CD4-positive, alpha-beta T cell treated with Interleukin-6 for 4 hours (primary cell): ENCODE data around the gene BICRA.
"Not testable (repeated sequence)": the region's sequence is repeated elsewhere in the genome, so short reads cannot be mapped to it uniquely, and the experiment has no call there.

Experiments
- DNase-seq: peaks from one replicate; pipeline ENCODE4 v3.0.0-alpha.2; 2020; ENCODE audit warnings: mixed read lengths

BICRA gene

DNA sequence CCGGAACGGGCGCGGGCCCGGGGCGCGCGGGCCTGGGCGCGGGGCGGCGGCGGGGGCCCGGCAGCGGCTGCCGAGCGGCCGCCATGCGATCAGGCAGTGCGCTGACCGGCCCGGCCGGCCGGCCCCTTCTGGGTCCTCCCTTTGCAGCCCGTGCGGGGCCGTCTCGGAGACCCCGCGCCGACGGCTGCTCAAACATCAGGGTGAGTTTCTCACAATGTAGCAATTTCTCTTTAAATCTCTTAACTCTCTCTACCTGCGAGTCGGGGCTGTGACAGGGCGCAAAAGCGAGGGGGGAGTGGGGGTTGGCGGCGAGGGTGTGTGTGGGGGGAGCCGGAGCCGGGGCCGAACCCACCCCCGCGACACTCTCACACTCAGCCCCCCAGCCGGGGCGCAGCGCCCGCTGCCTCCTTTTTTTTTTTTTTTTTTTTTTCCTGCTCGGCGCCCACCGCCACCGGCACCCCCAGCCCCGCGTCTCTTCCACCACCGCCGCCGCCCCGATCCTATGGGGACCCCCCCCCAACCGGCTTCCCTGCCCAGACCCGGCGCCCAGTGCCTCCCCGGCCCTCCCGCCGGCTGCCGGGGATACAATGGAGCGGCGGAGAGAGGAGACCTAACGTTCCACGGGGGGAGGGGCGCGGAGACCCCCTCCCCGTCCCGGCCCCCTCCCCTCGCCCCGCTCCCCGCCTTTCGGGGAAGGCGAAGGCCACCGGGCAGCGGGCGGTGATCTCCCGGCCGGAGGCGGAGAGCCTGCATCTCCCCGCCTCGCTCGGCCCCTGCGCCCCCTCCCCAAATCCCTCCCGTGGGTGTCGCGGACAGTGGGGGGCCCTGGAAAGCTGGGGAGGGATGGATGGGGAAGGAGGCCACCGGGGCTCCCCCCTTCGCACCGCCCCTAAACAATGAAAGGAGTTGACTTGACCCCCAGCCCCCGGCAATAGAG is at the start of gene BICRA:
TSS of gene BICRA (plus strand) at position 166 of the 937 bp plus-strand sequence. CDS start 64,441 bp downstream, outside the sequence.
- DNase-seq = peak; percentile 84

DNA sequence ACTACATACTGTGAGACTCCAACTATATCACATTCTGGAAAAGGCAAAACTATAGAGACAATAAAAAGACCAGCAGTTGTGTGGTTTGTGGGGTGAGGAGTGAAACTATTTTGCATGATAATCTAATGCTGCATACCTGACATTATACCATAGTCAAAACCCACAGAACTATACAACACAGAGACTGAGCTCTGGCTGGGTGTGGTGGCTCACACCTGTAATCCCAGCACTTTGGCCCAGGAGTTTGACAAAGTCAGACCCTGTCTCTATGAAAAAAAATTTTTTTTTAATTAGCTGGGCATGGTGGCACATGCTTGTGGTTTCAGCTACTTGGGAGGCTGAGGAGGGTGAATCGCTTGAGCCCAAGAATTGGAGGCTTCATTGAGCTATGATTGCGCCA is 47.9 kb upstream of the BICRA start:
- no peak for DNase-seq

DNA sequence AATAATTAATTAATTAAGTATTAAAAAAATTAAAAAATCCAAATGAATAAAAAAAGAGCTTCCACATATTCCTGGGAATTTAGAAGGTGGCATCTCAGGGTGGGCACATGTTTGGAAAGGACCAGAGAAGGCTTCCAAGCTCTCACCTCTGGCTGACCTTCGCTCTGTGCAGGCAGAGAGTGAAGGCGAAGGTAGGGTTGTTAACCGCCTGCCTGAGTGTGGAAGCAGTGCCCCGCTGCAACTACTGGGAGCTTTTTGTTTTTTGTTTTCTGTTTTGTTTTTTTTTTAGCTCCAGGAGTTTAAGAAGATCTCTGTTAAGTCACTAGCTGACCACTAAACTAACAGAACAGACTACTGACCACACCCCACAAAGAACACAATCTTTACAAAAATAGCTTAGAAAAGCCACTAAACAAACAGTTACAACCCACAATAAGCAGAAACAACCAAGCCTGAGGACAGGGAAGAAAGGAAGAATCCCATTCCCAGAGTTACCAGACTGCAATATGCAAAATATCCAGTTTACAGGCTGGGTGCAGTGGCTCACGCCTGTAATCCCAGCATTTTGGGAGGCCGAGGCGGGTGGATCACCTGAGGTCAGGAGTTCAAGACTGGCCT is 47.4 kb upstream of the BICRA start:
- no peak for DNase-seq

DNA sequence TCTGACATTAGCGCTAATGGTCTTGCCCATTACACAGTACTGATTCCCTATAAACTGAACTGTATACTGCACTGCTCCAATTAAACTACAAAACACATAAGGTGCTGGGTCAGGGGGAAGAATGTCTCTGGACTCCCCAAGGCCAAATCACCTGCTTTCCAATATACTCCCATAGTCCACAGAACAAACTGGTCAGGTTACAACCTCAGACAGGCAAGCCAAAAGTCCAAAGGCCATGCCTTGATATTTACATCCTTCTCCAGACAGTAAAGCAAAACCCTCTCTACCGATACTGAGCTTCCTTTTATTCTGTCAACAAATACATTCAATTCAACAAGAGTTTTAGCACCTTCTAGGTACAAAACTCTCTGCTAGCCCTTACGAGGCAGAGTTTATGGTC is 44.9 kb upstream of the BICRA start:
- no peak for DNase-seq

DNA sequence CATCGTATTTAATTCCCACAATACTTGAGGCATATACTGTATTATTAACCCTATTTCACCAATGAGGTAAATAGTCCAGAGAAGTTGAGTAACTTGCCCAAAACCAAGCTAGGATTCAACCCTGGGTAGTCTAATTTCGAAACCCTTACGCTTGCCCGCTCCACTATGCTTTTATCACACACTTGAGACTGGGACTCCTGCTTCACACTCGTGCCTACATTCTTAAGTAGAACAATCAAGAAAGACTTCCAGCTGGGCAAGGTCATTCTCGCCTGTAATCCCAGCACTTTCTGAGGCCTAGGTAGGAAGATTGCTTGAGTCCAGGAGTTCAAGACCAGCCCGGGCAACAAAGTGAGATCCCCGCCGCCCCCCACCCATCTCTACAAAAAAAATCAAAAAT is 39.6 kb upstream of the BICRA start:
- DNase-seq = no peak

DNA sequence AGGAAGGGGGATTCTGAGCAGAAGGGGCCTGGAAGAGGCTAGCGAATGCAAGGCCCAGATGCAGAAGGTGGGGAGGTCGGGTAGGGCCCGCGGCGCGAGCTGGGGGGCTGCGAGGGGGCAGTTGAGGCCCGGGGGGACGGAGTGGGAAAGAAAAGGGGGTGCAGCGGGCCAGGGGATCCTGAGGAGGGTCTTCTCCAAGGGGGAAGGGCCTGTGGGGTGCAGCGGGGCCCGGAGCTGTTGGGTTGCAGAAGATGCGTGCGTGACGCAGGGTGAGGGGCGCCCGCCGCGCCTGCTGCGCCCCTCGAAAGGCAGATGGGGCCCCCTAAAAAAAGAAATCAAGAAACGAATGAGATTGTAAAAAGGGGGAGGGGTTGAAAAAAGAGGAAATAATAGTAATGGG is 36.3 kb upstream of the BICRA start:
- no peak for DNase-seq

DNA sequence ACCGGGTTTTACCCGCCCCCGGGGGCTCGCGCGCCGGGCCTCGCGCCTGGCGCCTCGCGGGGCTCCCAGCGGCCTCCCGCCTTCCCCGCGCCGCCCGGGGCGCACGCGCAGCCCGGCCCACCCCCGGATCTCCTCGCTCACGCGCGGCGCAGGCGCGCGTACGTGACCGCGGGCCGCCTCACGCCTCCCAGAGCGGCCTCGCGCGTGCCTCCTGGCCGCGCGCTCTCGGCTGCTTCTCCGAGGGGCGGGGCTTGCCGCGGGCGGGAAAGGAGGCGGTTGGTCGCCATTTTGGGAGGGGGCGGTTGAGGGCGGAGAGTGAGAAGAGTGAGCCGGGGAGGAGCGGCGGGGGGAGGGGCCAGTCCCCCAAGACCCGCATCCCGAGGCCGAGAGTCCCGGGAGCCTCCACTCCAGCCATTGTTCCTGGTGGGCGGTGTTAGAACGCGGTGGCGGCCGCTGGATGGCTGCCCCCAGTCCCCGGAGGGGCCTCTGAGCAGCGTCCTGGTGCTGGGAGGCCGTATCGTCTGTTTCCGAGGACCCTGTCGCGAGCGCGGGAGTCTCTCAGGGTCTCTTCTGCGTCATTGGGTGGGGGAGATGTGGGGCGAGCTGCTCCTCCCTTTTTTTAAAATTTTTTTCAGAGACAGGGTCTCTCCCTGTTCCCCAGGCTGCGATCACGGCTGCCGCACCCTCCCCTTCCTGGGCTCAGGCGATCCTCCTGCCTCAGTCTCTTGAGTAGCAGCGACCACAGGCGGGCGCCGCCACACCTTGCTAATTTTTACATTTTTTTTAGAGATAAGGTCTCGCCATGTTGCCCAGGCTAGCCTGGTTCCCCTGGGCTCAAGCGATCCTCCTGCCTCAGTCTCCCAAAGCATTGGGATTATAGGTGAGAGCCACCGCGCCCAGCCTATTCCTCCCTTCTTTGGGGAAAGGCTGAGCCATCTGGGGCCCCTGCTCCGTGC is 35.6 kb upstream of the BICRA start, which contains the start of gene ZNF541:
TSS of gene ZNF541 (minus strand) at position 78 of the 956 bp plus-strand sequence. CDS start 17,292 bp downstream, outside the sequence.
- peak; percentile 93 for DNase-seq

DNA sequence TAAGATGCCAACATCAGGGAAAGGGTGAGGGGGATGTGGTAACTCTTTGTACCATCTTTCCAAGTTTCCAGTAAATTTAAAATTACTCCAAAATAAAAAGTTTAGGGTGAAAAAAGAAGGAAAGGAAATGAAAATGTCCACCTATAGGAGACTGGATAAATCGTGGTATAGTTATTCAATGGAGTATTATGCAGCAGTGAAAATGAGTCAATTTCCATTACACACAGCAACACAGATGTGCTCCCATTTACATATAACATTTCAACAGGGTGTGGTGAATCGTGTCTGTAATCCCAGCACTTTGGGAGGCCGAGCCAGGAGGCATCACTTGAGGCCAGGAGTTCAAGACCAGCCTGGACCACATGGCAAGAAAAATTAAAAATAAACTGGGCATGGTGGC is 28.5 kb upstream of the BICRA start:
- DNase-seq = no peak

DNA sequence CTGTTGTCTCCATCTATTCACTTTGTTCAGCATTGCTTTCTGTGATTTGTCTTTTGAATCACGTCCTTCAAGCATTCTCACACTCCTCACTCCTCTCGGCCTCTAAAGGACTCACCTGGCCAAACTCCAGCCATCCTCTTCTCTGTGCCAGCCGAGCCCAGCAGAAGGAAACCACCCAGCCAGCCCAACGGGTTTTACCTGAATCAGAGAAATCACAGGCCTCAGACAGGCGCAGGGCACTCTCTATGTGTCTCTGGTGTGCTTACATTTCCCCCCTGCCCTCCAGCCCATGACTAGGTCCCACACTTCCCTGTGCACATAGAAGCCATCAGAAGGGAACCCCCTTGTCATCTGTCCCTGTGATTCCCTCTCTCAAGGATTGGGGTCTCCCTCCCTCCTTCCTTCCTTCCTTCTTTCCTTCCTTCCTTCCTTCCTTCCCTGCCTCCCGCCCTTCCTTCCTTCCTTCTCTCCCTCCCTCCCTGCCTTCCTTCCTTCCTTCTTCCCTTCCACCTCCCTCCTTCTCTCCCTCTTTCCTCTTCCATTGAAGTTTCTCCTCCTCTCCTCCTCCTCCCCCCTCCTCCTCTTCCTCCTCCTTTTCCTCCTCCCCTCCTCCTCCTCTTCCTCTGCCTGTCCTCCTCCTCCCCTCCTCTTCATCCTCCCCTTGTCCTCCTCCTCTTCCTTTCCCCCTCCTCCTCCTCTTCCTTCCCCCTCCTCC is 27.2 kb upstream of the BICRA start:
- peak; percentile 25 for DNase-seq

DNA sequence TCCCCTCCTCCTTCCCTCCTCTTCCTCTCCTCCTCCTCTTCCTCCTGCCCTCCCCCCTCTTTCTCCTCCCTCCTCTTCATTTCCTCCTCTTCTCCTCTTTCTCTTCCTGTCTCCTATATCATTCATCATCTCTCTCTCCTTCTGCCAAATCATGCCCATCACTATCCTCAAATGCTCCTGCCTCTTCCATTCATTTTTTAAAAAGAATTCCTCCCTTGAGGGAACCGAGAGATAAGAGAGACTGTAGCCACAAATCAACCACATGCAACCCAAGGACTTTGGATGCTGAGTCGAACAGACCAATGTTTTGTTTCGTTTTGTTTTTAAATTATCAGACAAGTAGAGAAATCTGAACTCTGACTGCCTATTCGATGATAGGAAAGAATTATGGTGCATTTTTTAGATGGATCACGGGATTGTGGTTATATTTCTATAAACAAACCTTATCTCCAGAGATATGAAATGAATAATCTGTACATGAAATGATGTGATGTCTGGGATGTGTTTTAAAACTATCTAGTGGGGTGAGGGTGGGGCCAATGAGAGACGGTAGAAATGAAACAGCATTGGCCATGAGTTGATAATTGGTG is 26.5 kb upstream of the BICRA start:
- DNase-seq = no peak

DNA sequence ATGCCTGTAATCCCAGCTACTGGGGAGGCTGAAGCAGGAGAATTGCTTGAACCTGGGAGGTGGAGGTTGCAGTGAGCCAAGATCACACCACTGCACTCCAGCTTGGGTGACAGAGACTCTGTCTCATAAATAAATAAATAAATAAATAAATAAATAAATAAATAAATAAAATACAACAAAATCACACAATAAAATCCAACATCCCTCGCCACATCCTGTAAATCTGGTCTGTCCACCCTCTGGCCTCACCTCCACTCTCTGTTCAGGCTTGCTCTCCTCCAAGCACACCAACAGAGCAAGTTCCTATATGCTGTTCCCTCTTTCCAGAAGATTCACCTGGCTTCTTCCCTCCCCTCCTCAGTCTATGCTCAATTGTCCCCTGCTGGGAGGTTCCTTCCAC is 25.8 kb upstream of the BICRA start:
- not testable (repeated sequence) for DNase-seq

DNA sequence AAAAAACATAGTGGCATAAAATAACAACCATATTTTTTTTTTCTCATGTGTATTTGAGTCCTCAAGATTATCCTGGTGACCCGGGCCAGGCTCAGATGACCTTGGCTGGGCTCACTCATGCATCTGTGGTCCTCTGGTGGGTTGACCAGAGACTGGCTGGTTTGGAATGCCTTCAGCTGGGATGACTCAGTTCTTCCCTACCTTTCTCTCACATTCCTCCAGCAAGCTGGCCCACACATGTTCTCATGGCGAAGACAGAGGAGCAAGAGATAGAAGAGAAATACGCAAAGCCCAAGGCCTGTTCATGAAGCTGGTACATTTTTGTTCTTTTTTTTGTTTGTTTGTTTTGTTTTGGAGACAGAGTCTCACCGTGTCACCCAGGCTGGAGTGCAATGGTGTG is 21.6 kb upstream of the BICRA start:
- no peak for DNase-seq

DNA sequence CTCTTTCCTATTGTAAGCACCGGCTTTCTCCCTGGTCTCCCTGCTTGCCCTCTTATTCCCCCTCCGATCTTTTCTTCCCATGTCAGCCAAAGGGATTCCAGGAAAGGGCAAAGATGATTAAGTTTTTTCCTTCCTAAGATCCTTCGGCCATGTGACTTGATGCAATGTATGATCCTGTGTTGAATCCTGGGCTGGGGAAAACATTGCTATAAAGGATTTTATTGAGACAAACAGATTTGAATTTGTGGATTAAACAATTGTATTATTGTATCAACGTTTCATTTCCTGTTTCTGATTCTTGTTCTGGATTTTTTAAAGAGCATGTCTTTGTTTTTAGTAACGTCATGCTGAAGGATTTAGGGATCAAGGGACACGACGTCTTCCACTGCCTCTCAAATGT is 19.1 kb upstream of the BICRA start:
- DNase-seq = no peak

DNA sequence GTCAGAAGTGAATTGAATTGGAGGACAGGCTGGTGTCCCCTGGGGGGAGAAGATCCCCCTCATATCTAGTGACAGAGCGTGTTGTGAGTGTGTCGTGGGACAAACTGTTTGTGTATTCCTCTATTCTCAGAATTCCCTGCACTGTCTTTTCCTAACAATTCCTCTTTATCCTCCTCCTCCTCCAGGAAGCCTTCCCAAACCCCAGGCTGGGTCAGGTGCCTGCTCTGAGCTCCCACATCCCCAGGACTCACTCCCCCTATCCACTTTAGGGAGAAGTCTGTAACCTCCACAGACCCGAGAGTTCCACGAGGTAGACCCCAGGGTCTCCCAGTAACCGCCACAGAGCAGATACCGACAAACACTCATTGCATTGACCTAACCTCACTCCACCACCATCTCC is 15.1 kb upstream of the BICRA start:
- no peak for DNase-seq

DNA sequence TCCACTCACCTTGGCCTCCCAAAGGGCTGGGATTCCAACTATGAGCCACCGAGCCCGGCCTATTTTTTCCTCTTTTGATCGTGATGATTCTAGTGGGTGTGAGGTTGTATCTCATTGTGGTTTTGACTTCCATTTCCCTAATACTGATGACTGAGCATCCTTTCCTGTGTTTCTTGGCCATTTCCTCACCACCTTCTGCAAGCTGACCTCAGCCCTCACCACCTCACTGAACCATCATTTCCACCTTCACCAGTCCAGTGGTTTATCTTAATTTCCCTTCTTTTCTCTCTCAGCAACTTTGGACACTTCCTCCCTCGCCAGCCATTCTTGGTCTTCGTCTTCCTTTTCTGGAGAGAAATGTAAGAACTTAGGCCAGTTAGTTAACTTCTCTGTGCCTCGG is 13.0 kb upstream of the BICRA start:
- DNase-seq = no peak

DNA sequence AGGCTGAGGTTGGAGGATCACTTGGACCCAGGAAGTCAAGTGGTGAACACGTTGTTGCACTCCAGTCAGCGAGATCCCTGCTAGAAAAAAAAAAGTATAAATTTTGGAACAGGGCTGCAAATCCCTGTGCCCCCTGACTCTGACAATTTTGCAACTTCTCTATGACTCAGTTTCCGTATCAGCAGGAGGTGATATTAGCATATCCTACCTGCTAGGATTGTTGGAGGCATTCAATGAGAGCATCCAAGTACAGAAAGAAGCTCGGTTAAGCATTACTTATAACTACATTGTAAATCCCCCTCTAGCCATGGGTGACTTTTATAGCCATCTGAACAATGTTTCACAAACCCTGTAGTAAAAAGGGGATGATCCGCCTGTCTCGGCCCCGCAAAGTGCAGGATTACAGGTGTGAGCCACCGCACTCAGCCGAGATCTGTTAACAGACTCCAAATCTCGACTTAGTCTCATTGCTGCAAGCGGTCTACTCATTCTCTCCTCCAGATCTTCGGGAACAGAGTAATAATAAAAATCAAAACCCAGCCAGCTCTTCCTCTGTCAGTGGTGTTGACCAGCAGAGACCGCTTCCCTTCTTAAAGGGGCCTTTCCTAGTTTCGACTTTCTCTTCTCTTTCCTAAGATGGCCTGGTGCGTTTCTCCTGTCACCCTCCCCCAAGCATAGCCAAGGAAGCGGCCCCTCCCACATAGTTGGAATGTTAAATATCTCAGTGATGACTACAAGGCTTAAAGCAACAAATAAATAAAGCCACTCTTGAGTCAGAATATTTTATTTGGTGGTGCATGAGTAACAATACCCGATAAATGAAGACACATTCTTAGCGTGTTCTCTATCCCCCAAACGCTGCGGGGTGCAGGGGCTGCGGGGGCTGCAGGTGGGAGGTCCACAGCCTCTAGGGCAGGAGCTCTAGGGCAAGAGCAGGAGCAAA is 10.3 kb upstream of the BICRA start:
- DNase-seq = no peak

DNA sequence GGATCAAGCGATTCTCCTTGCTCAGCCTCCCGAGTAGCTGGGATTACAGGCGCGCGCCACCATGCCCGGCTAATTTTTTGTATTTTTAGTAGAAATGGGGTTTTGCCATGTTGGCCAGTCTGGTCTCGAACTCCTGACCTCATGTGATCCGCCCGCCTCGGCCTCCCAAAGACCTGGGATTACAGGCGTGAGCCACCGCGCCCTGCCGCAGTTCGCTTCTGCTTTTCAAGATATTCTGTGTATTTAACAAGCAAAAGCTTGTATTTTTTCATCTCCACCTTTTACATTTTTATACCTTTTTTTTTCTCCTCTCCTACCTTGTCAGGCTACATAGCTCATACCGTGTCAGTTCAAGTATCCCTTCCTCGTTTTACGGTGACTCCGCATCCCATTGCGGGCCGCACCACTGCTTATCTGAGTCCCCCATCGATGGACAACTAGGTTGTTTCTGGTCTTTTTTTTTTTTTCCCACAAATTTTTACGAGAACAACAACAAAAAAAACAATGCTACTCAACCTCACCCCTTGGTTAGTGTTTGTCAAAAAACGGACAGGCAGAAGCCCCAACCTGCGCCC is 9.2 kb upstream of the BICRA start:
- not testable (repeated sequence) for DNase-seq

DNA sequence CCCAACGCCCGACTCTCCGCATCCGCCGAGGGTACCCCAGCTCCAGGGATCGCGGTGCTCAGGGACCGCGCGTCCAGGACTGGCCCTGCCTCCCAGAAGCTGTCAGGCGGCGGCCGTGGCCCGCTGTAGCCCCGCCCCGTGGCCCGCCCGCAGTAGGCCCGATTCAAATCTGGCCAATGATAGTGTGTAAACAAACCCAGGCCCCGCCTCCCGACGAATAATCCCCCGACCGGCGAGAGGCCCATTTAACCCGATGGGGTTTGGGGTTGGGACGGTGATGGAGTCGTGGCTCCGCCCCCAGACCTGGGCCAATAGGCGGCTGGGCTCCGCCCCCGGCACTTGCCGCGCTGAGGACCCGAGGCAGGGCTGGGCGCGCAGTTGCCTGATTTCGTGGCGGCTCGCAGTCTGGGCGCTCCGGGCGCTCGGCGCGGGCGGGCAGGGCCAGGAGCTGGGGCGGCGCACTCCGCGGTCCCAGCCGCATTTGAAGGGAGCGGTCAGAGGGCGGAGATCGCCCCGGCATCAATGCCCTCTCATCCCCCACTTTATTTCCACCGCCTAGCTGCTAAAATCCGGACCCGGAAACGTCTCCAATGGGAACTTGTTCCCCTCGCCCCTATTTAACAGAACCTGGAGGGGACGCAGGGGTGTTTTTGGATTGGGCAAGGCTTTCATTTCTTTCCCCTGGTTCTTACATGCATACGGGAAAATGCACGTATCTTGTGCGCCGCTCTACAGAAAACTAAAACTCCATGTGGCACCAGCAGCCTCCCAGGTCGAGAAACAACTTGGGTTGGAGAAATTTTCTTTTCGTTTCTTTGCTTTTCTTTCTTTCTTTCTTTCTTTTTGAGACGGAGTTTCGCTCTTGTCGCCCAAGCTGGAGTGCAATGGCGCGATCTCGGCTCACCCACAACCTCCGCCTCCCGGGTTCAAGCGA is 8.4 kb upstream of the BICRA start:
- DNase-seq = peak; percentile 100
